Omental fat pad (tissue), 4 donors: ENCODE results near the gene TNS1. TPM values are rescaled to one million over a fixed set of nuclear protein-coding genes. Genes with fewer than 3 reads are reported as not detected.

Source experiments
- ATAC-seq: fragments of 150-250 bp; one replicate; pipeline ENCODE4 v1.9.1; 2016; ENCODE audit warnings: mild to moderate bottlenecking, moderate library complexity; ENCODE audit not compliant: low FRiP score
- DNase-seq: peaks from one replicate; pipeline ENCODE4 v3.0.0-alpha.2; 2019; ENCODE audit warnings: low spot score
- CTCF ChIP-seq, 3 donors: fragments of 450-650 bp; IDR thresholded peaks; one replicate each; pipeline ENCODE4 v1.5.1; 2016 to 2017; ENCODE audit warnings: antibody characterized with exemption in 3 of 3, mild to moderate bottlenecking in 3 of 3, moderate library complexity in 2 of 3
- total RNA-seq, 4 donors: library from RNA; depleted of rRNA; stranded (reverse); fragments of >200 nt; gene quantifications; one replicate each; pipeline ENCODE4 v1.1.0, GENCODE V29; 2016

The TNS1 gene
- total RNA-seq, 4 donors from 2014 or later = 135 to 453 (median 361) TPM

DNA sequence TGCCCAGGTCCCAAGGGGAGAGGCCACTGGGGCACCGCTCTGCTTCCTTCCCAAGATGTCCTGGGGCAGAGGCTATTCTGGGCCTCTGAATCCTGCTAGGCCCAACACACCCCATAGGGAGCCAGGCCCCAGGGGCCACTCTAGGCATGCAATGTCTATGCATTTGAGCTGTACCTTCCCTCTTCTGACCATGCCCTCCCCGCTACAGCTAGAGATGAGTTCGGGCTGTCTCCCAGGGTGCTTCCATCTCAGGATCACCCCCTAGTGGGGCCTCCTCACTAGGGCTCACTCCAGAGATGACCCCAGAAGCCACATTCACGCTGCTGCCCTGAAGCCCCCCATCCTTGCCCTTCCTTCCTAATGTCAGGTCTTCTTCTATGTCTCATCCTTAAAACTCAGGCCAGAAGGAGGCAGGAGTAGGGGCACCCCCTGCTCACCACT lies 54.4 kb downstream of the TNS1 start:
- no peak for TF ChIP-seq CTCF (IDR thresholded peaks at IDR 0.05)
- DNase-seq (peak; percentile 4), ATAC-seq (no peak)

DNA sequence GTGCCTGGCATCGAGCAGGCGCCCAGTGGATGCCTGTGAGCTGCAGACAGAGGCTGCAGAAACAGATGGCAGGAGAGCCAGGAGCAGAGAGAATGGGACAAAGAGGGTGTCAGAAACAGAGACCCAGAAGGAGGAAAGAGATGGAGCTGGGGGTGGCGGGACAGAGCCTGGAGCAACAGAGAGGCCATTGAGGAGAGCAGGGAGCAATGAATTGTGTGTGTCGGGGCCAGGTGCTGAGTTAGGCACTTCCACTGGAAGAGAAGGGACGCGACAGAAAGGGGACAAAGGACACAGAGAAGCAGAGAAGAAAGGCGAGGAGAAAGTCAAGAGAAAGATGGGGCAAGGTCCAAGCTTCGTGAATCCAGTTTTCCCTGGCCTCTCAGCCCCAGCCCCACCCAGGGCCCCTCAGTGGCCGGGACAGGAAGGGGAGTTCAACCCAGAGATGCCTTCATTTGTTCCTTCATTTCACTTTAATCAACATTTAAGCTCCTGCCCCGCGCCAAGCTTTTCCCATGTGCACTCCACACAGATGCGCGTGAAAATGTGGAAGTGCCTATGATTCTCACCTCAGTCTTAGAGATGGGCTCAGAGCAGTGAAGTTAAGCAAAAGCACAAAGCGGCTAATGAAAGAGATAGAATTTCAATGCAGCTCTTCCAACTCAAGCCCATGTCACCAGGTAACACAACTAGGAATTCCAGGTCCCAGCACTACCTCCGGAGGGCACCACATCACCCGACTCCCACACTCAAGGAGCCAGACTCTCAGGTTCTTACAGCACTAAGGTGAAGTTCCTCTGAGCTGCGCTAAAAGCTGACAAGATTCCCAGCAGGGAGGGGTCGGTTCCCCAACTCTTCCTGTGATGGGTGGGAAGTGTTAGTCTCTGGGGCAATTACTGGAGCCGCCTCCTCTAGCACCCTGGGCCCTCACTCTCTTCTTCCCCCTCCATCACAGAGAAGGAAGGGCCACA lies 55.1 kb downstream of the TNS1 start:
- ATAC-seq (no peak), DNase-seq (no peak)
- TF ChIP-seq CTCF (IDR thresholded peaks at IDR 0.05) = no peak

- ATAC-seq (no peak), DNase-seq (no peak)
- TF ChIP-seq CTCF (IDR thresholded peaks at IDR 0.05) = no peak
Measured at GRCh38 chr2:217946051-217946450, 56.7 kb downstream of the TNS1 start.

GRCh38 chr2:217945530-217945929 lies 57.3 kb downstream of the TNS1 start:
- no peak for DNase-seq
- no peak for TF ChIP-seq CTCF (IDR thresholded peaks at IDR 0.05)
- no peak for ATAC-seq

DNA sequence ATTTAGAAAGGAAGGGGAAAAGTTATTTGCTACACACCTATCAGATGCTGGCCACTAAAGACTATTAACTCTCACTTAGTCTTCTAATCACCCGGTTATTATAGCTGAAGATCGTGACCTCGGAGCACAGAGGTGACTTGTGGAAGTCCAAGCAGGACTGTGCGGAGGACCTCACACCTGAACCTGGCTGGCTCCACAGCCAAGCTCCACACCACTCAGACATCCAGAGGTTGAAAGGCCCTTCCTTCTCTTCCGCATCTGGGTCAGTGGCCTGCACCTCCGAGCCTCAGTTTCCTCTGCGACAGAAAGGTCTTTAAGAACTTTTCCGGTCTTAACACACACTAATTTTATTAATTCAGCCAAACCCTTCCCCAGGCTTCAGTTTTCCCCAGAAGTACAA lies 57.9 kb downstream of the TNS1 start:
- DNase-seq = no peak
- TF ChIP-seq CTCF (IDR thresholded peaks at IDR 0.05) = no peak
- no peak for ATAC-seq

DNA sequence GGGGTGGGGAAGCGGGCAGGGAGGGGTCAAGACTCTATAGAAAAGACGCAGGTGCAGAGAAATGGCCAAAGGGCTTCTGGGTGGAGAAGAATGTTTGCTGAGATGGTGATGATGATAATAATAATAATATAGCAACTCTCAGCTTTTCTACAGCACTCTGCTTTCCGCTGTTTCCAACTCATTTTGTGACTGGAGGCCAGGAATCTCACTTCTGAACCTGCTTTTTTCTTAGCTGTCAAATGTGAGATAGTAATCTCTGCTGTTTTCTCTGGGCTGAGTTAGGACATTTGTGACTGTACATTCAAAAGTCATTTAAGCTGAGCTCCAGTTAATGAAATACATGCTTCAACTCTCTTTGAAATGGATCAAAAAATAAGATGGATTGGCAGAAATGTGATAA lies 58.4 kb downstream of the TNS1 start:
- no peak for TF ChIP-seq CTCF (IDR thresholded peaks at IDR 0.05)
- ATAC-seq (no peak), DNase-seq (no peak)
